SIG-M5 treated with dmso at 0.1 percent for 504 hours (cell line): ENCODE results near the gene NOL12.
"Not testable (repeated sequence)": the region's sequence is repeated elsewhere in the genome, so short reads cannot be mapped to it uniquely, and the experiment has no call there.

ENCODE experiments used
- DNase-seq: peaks from one replicate; lab custom pipeline; 2025; ENCODE audit not compliant: unreplicated experiment; lab: John Stamatoyannopoulos, UW

Gene NOL12

DNA sequence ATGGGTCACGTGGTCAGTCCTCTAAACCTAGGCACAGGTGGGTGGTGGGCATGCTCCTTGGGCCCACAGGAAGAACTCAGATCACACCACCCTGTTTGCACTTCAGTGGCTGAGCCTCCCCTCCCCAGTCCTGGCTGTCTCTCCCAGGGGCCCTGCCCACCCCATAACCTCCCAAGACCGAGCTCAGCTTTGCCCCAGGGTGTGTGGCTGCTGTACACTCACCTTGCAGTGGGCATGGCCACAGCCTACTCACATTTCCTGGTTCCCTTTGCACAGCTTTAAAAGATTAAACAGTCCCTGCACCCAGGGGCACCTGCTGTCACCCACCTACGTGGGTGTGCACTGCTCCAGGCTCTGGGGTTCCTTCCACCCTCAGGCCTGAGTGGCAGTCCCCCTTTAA lies 24.5 kb downstream of the NOL12 start:
- DNase-seq, result no peak

DNA sequence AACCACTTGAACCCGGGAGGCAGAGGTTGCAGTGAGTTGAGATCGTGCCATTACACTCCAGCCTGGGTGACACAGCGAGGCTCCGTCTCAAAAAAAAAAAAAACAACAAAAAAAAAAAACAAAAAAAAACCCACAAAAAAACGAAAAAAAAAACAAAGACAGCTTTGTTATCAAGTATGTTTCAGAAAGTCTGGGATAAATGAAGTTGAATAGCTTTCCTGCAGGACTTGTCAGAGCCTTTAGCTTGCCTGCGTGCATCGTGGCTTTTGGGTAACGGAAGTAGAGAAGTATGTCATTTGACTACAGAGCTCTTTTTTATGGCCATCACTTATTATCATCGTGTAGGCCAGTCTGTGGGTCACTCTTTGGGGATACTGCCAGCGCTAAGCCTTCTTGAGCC lies 25.3 kb downstream of the NOL12 start:
- no peak for DNase-seq

- DNase-seq, result no peak
Observed at GRCh38 chr22:37713761-37714160, 27.6 kb downstream of the NOL12 start.

DNA sequence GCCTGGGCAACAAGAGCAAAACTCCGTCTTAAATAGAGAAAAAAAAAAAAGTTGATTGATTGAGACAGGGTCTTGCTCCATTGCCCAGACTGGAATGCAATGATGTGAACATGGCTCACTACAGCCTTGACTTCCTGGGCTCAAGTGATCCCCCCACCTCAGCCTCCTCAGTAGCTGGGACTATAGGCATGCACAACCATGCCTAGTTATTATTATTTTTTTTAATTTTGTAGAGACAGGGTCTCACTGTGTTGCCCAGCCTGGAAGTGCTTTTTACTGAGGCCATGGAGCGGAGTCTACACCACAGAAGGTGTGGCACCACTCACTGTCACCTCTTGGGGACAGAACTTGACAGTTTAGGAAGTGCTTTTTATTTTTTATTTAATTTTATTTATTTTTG lies 28.5 kb downstream of the NOL12 start:
- DNase-seq, result no peak

DNA sequence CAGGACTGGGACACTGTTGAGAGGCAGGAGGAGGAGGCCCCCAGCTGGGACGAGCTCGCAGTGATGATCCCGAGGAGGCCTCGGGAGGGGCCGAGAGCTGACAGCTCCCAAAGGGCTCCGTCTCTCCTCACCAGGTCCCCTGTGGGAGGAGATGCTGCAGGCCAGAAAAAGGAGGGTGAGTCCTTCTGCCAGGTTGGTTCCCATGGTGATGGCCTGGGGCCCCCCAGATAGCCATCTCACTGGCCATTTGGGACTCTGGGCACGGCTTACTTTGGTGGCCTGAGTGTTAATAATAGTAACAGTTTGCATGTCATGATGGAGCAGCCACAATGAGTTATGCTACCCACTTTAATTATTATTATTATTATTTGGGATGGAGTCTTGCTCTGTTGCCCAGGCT lies 29.6 kb downstream of the NOL12 start:
- DNase-seq, result no peak

- DNase-seq, result no peak
Observed at GRCh38 chr22:37716708-37717107, 30.6 kb downstream of the NOL12 start.

DNA sequence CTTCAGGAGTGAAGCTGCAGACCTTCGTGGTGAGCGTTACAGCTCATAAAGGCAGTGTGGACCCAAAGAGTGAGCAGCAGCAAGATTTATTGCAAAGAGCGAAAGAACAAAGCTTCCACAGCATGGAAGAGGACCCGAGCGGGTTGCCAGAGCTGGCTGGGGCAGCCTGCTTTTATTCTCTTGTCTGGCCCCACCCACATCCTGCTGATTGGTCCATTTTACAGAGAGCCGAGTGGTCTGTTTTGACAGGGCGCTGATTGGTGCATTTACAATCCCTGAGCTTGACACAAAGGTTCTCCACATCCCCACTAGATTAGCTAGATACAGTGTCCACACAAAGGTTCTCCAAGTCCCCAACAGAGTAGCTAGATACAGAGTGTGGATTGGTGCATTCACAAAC lies 31.1 kb downstream of the NOL12 start:
- not testable (repeated sequence) for DNase-seq

GRCh38 chr22:37717746-37718305 lies 31.7 kb downstream of the NOL12 start:
- not testable (repeated sequence) for DNase-seq

- no peak for DNase-seq
Observed at GRCh38 chr22:37725551-37726240, 39.6 kb downstream of the NOL12 start.

- no peak for DNase-seq
Observed at GRCh38 chr22:37726241-37726887, 40.2 kb downstream of the NOL12 start.

GRCh38 chr22:37728620-37729019 lies 42.5 kb downstream of the NOL12 start:
- no peak for DNase-seq

DNA sequence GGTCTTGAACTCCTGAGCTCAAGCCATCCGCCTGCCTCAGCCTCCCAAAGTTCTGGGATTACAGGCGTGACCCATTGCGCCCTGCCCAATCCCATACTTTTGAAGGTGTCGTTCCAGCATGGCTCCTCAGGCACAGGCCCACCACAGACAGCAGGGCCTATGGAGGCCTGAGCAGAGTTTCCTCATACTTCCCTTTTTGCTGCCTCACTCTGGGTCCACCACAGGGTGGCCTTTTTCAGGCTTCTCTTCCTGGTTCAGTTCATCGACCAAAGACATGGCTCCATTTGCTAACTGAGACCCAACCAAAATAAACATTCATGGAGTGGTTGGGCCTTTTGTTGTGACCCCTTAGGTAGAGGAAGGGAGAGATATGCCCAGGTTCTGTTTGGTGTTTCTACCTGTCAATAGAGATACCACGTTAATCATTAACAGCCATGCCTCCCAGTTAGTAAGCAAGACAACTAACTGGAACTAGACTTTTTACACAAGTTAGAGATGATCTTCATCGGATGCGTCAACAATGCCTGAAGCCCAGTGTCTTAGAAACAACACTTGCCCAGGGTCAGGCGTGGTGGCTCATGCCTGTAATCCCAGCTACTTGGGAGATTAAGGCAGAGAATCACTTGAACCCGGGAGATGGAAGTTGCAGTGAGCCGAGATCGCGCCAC lies 45.8 kb downstream of the NOL12 start:
- DNase-seq, result peak; percentile 67

- no peak for DNase-seq
Observed at GRCh38 chr22:37732699-37733607, 46.8 kb downstream of the NOL12 start.

GRCh38 chr22:37733625-37734401 lies 47.7 kb downstream of the NOL12 start:
- DNase-seq, result no peak

- no peak for DNase-seq
Observed at GRCh38 chr22:37734402-37734700, 48.2 kb downstream of the NOL12 start.

DNA sequence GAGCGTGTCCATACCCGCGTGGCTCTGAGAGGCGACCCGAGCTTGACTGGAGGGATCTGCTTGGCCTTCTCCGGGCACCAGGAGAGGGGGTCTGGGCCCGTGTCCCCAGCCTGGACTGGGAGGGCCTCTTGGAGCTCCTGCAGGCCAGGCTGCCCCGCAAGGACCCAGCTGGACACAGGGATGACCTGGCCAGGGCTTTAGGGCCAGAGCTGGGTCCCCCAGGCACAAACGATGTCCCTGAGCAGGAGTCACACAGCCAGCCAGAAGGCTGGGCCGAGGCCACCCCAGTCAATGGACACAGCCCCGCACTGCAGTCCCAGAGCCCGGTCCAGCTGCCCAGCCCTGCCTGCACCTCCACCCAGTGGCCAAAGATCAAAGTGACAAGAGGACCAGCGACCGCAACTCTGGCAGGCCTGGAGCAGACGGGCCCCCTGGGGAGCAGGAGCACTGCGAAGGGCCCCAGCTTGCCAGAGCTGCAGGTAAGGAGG lies 48.9 kb downstream of the NOL12 start:
- DNase-seq, result no peak

GRCh38 chr22:37739035-37739434 lies 52.9 kb downstream of the NOL12 start:
- no peak for DNase-seq

GRCh38 chr22:37739611-37740049 lies 53.5 kb downstream of the NOL12 start:
- peak; percentile 95 for DNase-seq

DNA sequence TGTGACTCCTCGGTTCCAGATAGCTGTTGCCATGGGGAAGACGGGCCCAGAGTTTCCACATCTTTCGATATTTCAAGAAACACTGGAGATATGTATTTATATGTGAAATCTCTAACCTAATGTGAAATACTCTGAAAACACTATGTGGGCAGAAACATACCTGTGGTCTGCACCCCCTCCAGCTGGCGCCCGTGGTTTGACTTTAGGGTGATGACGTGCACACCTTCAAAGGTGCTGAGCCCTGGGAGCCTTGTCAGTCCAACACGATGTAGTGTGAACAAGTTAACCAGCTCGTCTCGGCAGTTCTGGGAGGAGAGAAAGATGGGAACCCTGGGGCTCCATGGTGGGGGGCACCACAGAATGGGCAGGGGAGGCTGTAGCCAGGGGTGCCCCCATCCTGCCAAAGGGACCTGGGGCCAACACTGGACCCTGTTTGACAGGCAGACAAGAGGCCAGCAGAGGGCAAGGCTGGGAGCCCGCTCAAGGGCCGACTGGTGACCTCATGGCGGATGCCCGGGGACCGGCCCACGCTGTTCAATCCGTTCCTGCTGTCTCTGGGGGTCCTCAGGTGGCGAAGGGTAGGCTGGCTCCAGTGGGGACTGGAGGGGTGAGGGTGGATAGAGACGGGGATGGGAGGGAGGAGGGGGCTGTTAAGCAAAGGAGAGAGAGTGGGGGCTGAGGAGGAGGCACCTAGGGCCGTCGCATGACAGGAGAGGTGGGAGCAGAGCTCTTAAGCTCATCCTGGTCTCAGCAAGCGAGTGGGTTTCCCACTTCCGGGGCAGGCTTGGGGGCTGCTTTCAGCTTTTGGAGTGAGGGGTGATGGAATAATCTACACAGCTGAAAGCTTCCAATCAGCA lies 54.5 kb downstream of the NOL12 start:
- DNase-seq, result no peak
